GM12864 (cell line): Measurements from ENCODE around the gene CDKN2B.

Experiments used
- DNase-seq: peaks from one replicate; pipeline ENCODE4 v3.0.0-alpha.2; 2011; ENCODE audit warnings: low read depth
- H3K4me3 ChIP-seq: 2 replicates; pipeline ENCODE4 v1.5.1; 2011; ENCODE audit warnings: mild to moderate bottlenecking, low read depth, low read length, control low read depth
- TF ChIP-seq, protein P1 (sequence below): IDR thresholded peaks from 2 replicates; pipeline ENCODE4 v1.5.1; 2011; ENCODE audit warnings: low read depth, mild to moderate bottlenecking, moderate library complexity, low read length, control low read depth, inconsistent platforms; ENCODE audit errors: missing control alignments

Gene CDKN2B

GRCh38 chr9:22036866-22037626, 27.9 kb upstream of the CDKN2B start:
- TF ChIP-seq, protein P1, sequence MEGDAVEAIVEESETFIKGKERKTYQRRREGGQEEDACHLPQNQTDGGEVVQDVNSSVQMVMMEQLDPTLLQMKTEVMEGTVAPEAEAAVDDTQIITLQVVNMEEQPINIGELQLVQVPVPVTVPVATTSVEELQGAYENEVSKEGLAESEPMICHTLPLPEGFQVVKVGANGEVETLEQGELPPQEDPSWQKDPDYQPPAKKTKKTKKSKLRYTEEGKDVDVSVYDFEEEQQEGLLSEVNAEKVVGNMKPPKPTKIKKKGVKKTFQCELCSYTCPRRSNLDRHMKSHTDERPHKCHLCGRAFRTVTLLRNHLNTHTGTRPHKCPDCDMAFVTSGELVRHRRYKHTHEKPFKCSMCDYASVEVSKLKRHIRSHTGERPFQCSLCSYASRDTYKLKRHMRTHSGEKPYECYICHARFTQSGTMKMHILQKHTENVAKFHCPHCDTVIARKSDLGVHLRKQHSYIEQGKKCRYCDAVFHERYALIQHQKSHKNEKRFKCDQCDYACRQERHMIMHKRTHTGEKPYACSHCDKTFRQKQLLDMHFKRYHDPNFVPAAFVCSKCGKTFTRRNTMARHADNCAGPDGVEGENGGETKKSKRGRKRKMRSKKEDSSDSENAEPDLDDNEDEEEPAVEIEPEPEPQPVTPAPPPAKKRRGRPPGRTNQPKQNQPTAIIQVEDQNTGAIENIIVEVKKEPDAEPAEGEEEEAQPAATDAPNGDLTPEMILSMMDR, result no peak
- H3K4me3 ChIP-seq, result no peak overlapping the region
- no peak for DNase-seq

DNA sequence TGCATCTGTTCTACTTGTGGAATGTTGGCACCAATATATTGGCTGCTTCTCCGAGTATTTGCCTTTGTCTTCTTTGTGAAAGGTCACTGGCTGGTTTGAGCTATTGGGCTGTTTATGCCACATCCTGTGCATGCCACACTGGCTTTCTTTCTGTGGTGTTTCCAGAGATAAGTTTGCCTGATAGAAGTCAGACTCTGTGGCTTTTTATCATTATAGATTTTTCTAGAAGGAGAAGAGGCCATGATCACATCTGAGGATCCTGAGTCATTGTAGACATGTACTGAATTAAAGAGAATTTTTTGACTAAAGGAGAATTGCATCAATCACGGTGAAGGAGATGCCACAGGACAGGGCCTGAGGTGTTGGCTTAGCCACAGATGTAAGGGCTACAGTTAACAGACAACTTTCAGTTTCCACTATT, 26.5 kb upstream of the CDKN2B start:
- no peak overlapping the region for H3K4me3 ChIP-seq
- TF ChIP-seq, protein P1, result no peak
- DNase-seq, result no peak

DNA sequence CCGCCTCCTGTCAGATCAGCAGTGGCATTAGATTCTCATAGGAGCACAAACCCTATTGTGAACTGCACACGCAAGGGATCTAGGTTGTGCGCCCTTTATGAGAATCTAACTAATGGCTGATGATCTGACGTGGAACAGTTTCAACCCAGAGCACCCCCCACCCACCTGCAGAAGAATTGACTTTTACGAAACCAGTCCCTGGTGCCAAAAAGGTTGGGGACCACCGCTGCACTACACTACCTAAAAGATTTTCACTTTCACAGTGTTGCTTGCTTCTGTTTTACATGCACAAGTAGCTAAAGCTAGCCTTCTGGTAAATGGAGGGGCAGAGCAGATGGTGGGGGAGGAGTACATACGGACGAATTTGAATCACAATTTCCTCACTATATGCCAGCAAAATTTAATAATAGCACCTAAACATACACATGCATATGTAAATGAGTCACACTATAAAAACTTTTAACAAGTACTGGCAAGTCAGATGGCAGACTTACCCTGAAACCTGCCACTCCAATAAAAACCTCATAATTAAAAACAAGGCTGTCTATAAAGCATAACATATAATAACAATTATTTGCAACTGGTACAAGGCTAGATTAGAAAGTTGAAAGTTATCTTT, 24.0 kb upstream of the CDKN2B start:
- TF ChIP-seq, protein P1, result no peak
- DNase-seq, result no peak
- H3K4me3 ChIP-seq, result no peak overlapping the region

- TF ChIP-seq, protein P1, result no peak
- H3K4me3 ChIP-seq, result no peak overlapping the region
- DNase-seq, result no peak
Observed at GRCh38 chr9:22031655-22032411, 22.7 kb upstream of the CDKN2B start.

- DNase-seq, result no peak
Observed at GRCh38 chr9:22030101-22030598, 21.0 kb upstream of the CDKN2B start.

GRCh38 chr9:22029231-22029630, 20.1 kb upstream of the CDKN2B start:
- DNase-seq, result no peak
- H3K4me3 ChIP-seq, result no peak overlapping the region
- TF ChIP-seq, protein P1, result no peak

More at GRCh38 chr9:22030101-22030598, 21.0 kb upstream of the CDKN2B start:
- TF ChIP-seq, protein P1, result no peak
- no peak overlapping the region for H3K4me3 ChIP-seq
